HG03378 (cell line): ENCODE data around the gene DNAJC25.
"Not testable (repeated sequence)": the region's sequence is repeated elsewhere in the genome, so short reads cannot be mapped to it uniquely, and the experiment has no call there.

Experiments
- ATAC-seq: cut with Tn5 transposase; IDR thresholded peaks from one replicate; pipeline ENCODE4 v1.9.1; 2021; ENCODE audit warnings: mild to moderate bottlenecking, moderate library complexity; ENCODE audit not compliant: unreplicated experiment

The DNAJC25 gene

GRCh38 chr9:111663301-111663823, 32.2 kb downstream of the DNAJC25 start:
- ATAC-seq = no peak

DNA sequence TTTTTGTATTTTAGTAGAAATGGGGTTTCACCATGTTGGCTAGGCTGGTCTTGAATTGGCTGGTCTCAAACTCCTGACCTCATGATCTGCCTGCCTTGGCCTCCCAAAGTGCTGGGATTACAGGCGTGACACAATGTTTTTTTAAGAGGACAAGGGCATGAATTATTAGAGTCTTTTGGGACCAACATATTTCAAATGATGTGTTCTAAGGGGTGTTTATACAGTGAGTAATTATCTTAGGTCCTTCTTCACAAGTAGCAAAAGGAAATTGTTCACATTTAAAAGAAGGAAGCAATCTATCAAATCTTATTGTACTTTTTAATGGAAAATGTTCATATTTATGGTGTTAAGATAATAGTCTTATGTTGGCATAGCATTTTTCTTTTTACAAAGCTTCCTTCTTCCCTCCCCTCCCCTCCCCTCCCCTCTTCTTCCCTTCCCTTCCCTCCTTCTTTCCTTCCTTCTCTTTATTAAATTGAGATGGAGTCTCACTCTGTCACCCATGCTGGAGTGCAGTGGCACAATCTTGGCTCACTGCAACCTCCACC, 37.0 kb downstream of the DNAJC25 start:
- no peak for ATAC-seq

DNA sequence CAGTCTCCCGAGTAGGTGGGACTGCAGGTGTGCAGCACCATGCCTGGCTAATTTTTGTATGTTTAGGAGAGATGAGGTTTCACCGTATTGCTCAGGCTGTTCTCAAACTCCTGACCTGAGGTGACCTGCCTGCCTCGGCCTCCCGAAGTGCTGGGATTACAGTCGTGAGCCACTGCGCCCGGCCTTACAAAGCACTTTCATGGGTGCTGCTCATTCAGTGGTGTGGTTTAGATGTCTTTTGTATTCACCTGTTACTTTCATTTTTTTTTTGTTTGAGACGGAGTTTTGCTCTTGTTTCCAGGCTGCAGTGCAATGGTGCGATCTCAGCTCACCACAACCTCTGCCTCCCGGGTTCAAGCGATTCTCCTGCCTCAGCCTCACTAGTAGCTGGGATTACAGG, 37.5 kb downstream of the DNAJC25 start:
- not testable (repeated sequence) for ATAC-seq

- ATAC-seq = no peak
These were observed 43.2 kb downstream of the DNAJC25 start for GRCh38 chr9:111674319-111674718.

DNA sequence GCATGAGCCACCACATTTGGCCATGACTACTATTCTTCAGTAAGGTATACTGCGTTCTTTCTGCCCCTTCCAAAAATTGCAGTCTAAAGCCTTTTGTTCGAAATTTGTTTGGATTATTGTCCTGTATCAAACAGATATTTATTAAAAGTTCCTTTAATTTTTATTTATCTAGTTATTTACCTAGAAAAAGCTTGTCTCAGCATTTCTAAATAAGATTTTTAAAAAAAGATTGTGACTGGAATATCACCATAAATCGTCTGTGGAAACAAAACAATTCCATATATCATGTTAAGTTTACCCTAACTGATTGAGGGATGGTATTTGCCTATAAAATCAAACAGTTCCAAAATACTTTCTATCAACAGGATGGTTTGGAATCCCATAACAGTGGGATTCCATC, 45.0 kb downstream of the DNAJC25 start:
- ATAC-seq = no peak

DNA sequence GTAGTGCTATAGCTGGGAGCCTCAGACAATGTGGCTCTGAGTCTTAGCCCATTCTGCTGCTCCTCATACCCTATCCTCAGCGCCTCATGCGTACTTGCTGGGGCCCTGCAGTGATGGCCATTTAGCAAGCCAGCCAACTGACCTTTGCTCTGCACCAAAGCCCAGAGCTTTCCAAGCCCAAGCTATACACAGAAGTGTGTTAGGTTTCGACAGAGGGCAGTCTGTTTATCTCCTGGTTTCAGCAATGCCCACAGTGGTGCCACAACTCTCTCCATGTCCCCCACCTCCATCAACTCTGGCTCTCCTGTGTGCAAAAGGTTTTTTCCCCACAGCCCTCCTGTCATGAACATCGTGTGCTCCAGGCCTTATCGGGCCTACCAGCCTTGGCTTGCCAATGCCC, 47.2 kb downstream of the DNAJC25 start:
- ATAC-seq = no peak

- ATAC-seq = no peak
These were observed 48.1 kb downstream of the DNAJC25 start for GRCh38 chr9:111679199-111679598.

DNA sequence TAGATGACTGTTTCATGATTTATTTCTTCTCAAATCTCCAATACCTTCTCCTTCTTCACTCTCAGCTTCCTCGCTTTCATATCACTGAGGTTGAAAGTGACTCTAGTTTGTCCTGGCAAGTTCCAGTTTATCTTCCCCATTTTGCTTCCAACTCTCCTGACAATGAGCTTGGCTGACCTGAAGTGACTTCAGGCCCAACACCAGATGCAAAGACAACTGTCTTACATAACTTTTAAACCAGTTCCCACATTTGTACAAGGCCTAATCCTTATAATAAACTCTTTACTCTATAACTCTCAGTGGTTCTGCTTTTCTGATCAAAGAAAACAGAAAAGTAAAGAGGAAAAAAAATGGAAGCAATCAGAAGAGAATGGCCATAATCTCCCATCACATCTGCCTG, 52.3 kb downstream of the DNAJC25 start:
- no peak for ATAC-seq

GRCh38 chr9:111691672-111692329, 60.7 kb downstream of the DNAJC25 start:
- no peak for ATAC-seq

DNA sequence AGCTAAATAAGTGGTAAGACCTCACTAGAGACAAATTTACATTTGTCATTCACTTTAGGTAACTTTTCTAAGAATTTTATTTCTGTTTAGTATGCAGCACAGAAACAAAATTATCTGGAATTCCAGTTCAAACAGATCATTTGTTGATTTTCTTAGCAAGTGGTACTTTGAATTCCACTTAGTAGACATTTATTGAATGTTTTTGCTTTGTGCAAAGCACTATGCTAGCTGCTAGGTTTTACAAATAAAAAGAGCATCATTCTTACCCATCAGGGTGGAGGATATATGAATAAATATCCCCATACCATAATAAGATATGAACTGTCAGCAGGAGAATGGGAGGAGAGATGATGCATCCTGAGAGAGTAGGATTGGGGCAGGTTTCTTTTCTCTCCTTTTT, 65.7 kb downstream of the DNAJC25 start:
- no peak for ATAC-seq

- no peak for ATAC-seq
These were observed 69.6 kb downstream of the DNAJC25 start for GRCh38 chr9:111700776-111701175.
